Pons (tissue), 1 donor: ENCODE data around the gene CDKL2.
A peak's percentile ranks its signal among the peaks of the same experiment; 100 is the strongest.
"Not testable (repeated sequence)": the region's sequence is repeated elsewhere in the genome, so short reads cannot be mapped to it uniquely, and the experiment has no call there.

ENCODE experiments used
- DNase-seq: peaks from one replicate; pipeline ENCODE4 v3.0.0-alpha.2; 2016; ENCODE audit warnings: low spot score

CDKL2 gene

DNA sequence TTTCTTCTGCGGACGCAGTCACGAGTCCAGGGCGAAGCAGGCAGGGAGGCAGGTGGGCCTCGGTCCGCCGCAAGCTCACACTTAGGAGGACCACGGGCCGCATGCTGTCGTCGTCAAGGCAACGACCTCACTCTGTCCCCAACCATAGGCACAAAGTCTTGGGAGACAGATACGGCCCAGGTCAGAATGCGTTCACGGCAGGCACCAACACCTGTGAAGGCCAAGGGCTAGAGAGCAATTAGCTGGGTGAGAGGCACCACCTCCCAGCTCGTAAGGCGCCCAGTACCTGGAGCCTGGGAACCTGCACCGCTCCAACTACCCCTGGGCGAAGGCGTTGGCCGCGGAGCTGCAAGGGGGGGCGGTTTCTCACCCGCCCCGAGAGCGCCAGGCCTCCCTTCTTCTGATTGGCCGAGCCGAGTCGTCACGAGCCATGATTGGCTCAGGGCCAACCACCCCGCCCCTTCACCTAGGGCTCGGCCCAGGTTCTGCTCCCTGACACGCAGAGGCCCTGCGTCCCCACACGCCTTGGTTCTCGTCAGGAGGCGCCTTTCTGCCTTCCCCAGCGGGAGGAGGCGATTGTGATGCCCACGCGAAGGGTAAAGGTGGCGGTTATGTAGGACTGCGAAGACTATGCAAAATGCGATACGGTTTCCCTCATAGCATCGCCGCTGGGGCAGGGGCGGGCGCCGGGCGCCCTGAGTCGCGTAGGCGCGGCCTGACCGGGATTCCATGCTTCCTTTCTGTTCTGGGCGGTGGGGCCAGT, at the start of gene CDKL2:
Gene CDKL2 (minus strand): TSS at position 355 of the 763 bp plus-strand sequence. CDS start 4,540 bp downstream, outside the sequence.
- DNase-seq, result peak; percentile 76

DNA sequence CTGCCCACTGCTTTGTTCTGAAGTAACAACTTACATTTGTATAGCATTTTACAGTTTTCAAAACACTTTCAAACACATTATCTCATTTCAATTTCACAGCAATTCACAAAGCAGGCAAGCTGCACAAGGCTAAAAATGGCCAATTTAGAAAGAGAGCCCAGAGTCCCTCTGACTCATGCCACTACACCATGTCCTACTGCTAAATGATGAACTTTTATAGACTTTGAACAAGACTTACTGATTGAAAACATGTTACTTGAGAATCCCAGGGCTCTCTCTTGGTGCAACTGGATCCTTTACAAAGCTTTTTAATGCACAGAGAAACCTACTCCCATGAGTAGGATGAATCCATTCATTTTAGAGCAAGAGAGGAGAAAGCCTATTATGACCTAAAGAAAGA, 48.6 kb upstream of the CDKL2 start:
- no peak for DNase-seq

DNA sequence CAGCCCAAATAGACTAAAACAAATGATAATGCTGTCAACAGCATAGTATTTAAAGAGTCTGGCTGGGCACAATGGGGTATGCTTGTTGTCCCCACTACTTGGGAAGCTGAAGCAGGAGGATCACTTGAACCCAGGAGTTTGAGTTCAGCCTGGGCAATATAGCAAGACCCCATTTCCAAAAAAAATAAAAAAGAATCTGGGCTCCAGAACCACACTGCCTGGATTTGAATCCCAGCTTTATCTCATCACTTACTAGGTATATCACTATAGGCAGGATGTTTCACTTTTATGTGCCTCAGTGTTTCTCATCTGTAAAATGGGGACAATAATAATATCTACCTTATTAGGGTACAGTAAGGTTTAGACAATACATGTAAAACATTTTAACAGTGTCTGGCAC, 48.1 kb upstream of the CDKL2 start:
- no peak for DNase-seq

DNA sequence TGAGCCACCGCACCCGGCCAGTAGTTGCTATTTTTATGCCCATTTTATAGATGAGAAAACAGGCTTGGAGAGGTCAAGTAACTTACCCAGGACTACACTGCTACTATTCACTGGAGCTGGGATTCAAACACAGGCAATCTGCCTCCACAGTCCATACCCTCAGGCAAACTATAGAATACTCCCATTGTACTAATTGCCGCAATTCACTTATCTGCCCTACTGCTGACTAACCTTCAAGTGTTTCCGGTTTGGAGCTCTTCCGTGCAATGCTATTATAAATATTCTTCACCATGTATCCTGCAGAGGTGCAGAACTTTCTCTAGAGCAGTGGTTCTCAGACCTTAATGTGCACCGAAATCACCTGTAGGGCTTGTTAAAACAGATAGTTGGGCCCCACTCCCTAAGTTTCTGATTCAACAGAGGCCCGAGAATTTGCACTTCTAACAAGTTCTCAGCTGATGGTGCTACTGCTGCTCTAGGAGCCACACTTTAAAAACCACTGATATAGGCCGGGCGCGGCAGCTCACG, 44.7 kb upstream of the CDKL2 start:
- DNase-seq, result no peak

DNA sequence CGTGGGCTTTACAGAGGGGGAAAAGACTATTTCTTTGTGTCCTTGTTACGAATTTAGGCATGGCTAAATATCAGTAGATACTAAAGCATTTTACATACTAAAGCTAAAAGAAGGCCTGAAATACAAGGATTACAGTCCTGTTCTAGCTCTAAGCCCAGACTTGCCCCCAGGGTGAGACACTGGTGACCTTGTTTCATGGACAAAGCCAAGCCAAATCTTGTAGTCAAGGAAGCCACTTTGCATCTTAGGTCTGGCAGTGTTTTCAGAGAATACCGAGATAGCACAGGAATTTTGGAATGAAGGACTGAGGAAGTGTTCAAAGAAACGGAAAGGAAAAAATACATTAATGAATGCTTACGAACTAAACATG, 43.6 kb upstream of the CDKL2 start:
- no peak for DNase-seq

- peak; percentile 99 for DNase-seq
Observed at GRCh38 chr4:75673027-75673958, 43.0 kb upstream of the CDKL2 start, which contains the start of gene G3BP2. Gene G3BP2 (minus strand): TSS chr4:75673411. CDS start chr4:75662025, 11,386 bp downstream.

DNA sequence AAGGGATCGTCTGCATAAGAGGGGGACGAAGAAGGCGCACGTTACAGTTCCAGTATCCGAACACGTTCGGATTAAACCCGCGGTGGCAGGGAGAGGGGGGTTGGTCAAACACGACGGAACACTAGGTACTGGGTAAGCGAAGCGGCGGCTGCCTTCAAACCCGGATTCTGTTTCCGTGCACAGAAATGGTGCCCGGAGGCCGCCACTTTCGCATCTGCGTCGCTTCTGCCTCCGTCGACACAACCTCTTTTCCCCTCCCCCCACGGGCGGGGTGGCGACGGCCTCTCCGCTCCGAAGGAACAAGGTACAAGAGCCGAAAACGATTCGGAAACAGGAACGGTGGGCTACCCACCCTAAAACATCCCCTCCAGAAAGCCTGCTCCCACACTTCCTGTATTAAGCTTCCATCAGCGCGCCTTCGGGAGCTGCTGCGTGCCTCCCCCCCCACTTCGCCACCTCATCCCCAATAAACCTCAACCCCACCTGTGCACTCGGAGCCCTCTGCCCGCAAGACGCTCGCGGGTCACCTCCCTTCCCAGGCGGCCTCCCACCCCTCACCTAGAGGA, 42.2 kb upstream of the CDKL2 start:
- peak; percentile 49 for DNase-seq

- DNase-seq, result peak; percentile 8
Observed at GRCh38 chr4:75671802-75672421, 41.6 kb upstream of the CDKL2 start.

DNA sequence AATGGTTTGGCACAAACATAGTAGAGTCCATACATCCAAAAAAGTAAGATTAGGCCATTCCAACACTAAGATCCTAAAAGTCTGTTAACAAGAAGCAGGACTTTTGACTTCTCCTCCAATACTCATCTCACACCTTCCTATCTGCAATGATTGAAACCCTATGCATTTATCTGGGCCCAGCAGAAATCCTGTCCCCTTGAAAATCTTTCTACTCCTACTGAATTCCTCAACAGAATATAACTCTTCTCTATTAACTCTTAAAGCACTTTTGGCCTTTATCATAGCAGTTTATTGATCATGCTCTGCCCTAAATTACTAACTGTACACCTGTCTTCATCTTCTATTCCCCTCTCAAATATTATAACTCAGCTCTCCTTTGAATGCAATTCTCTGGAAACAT, 38.3 kb upstream of the CDKL2 start:
- no peak for DNase-seq

- DNase-seq, result not testable (repeated sequence)
Observed at GRCh38 chr4:75667636-75668035, 37.3 kb upstream of the CDKL2 start.

DNA sequence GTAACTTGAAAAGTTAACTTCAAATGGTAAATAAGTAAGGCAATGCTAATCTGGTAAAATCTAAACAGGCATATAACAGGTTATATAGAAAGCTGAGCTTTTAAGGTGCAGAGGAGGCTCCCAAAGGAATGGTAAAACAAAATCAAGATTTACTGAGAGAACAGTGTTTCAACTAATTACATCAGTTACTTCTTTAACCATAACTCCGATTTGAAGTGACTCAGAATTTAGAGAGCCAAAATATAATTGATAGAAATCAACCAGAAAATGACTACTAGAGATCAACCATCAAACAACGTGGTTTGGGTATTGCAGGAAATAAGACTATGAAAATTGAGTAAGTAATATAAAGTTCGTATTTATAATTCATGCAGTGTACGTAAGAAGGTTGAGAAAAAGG, 36.0 kb upstream of the CDKL2 start:
- no peak for DNase-seq

GRCh38 chr4:75664604-75665003, 34.3 kb upstream of the CDKL2 start:
- not testable (repeated sequence) for DNase-seq

DNA sequence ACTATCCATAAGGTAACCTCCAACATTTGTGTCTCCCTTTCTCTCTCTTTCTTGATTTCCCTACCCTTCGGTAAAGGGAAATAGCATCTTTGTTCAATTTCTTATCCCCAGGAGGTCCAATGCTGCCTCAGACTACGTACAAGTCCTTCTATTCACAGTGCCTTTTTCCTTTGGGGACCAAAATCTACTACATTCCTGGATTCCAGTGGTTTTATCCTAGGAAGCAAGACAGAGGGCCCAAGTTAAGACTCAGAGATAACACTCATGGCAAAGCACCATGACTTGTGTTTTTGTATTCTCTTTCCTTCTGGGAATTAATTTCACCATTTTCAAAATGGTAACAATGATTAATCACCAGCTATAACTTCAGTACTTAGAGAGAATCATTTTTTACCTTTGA, 32.3 kb upstream of the CDKL2 start:
- DNase-seq, result no peak

- DNase-seq, result no peak
Observed at GRCh38 chr4:75660491-75660890, 30.2 kb upstream of the CDKL2 start.

DNA sequence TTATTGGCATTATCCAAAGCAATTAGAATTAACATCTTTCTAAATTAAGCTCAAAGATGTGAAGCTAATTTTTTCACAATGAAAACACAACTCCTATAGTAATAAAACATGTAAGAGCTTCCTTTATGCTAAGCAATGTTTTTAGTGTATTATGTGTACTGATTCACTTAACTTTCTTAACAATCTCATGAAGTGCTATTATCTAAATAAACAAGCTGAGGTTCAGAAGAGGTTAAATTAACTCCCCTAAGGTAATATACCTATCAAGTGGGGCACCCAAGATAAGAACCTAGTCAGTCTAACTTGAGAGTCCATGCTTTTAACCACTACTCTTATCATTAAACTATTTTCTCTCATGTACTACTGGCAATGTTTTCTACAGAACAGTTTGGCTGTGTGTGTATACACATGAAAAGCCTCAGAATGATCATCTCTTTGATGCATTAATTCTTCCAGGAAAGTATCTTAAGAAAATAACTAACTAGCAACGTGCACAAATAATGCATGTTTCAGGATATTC, 29.2 kb upstream of the CDKL2 start:
- no peak for DNase-seq

GRCh38 chr4:75658876-75659275, 28.5 kb upstream of the CDKL2 start:
- no peak for DNase-seq

DNA sequence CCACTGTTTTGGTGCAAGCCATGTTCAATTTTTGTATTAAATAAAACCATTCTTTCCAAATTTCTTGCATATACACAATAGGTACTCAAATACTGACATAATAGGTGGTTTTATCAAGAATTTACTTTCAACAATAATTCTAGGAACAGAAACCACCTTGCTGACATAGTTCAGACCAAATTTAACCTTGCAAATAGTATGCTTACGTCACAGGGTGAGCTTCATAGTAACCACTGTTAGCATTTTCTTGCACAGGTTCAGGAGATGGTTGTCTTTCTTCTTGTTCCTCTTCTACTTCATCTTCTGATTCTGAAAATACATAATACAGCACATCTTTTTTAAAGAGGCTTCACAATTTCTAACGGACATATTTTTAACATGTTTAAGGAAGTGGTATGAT, 25.2 kb upstream of the CDKL2 start:
- no peak for DNase-seq

- no peak for DNase-seq
Observed at GRCh38 chr4:75654905-75655304, 24.6 kb upstream of the CDKL2 start.

GRCh38 chr4:75653845-75654503, 23.6 kb upstream of the CDKL2 start:
- DNase-seq, result peak; percentile 19

- DNase-seq, result no peak
Observed at GRCh38 chr4:75644095-75644494, 13.8 kb upstream of the CDKL2 start.

DNA sequence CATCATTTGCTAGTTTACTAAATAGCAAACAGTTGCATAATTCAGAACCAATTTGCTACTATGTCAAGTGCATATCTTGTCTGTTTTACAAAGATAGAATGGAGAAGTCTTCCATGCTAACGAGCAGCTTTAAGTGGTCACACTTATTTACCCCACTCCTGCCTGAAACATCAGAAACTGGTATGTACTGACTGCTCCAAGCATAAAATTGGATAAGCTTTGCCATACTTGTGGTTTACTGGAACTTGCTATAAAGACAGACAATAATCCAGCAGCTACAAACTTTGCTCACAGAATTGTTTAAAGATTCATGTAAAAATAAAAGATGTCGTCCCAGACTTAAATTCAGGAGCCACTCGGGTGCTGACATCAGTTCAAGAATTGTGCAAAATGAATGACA, 13.3 kb upstream of the CDKL2 start:
- DNase-seq, result no peak
